Gastrocnemius medialis (tissue), 4 donors: ENCODE data around the gene HSFX3.

Source experiments
- POLR2A ChIP-seq, 2 donors: fragments of 450-650 bp; IDR thresholded peaks; one replicate each; pipeline ENCODE4 v1.6.1; 2017; ENCODE audit warnings: antibody characterized with exemption in 2 of 2, mild to moderate bottlenecking in 2 of 2, moderate library complexity in 2 of 2
- TF ChIP-seq, protein P1 (sequence below), 5 experiments: fragments of 450-650 bp in 3 of 5; fragments of 200-600 bp in 2 of 5; sonication (generic) in 2 of 5; IDR thresholded peaks in 4 of 5; conservative IDR thresholded peaks in 1 of 5; 1 replicate in 4 of 5; 2 replicates in 1 of 5; pipeline ENCODE4 v1.5.1; 2016 to 2019; ENCODE audit warnings: antibody characterized with exemption in 5 of 5, mild to moderate bottlenecking in 3 of 5, moderate library complexity in 3 of 5

DNA sequence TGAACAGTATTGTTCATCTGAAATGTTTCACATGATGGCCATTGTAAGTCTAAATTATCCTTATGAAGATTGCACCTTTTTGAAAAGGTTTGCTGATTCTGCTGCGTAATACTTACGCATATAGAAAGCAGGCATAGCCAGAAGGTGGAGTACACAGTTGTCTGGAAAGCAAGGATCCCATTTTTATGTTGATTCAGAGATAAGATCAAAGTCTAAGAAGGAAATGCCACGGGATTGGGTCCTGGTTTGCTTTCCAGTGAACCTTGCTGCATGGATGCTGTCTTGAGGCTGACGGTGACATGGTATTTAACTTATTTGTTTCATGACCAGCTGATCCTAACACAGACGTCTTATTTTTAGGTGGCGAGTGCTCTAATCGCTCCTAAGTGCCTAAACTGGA is 22.0 kb upstream of the HSFX3 start:
- no peak for TF ChIP-seq POLR2A (IDR thresholded peaks at IDR 0.05)
- TF ChIP-seq, protein P1, sequence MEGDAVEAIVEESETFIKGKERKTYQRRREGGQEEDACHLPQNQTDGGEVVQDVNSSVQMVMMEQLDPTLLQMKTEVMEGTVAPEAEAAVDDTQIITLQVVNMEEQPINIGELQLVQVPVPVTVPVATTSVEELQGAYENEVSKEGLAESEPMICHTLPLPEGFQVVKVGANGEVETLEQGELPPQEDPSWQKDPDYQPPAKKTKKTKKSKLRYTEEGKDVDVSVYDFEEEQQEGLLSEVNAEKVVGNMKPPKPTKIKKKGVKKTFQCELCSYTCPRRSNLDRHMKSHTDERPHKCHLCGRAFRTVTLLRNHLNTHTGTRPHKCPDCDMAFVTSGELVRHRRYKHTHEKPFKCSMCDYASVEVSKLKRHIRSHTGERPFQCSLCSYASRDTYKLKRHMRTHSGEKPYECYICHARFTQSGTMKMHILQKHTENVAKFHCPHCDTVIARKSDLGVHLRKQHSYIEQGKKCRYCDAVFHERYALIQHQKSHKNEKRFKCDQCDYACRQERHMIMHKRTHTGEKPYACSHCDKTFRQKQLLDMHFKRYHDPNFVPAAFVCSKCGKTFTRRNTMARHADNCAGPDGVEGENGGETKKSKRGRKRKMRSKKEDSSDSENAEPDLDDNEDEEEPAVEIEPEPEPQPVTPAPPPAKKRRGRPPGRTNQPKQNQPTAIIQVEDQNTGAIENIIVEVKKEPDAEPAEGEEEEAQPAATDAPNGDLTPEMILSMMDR (IDR thresholded peaks at IDR 0.05 in 4 of 5, conservative IDR thresholded peaks at IDR 0.05 in 1 of 5), result no peak
